K562 (cell line): Measurements from ENCODE around the gene KRTAP10-8. TPM values are rescaled to one million over a fixed set of nuclear protein-coding genes. Genes with fewer than 3 reads are reported as not detected.

Experiments
- ATAC-seq: fragments of 200-7000 bp; cut with Tn5 transposase; 3 replicates; pipeline ENCODE4 v1.9.1; 2020; ENCODE audit warnings: moderate library complexity
- BruUV-seq: library from RNA; stranded (reverse); fragments of 400-500 nt; replicated peaks from 2 replicates; lab custom pipeline; 2021; lab: Mats Ljungman, UMichigan
- CTCF ChIA-PET: fragments of 300-600 bp; formaldehyde crosslinking; extraction: SDS; loops from one replicate; lab custom pipeline; 2021; ENCODE audit warnings: low intra/inter-chr PET ratio; lab: Yijun Ruan, JAX
- POLR2A ChIA-PET: fragments of 300-600, 350-650 bp; sonication (Branson Sonifier 250); formaldehyde crosslinking; extraction: SDS; loops from one replicate; lab custom pipeline; 2021; ENCODE audit warnings: antibody characterized with exemption, inconsistent platforms; lab: Yijun Ruan, JAX
- DNase-seq, 4 experiments: peaks; one replicate each; pipeline versions ENCODE4 v3.0.0 to v3.0.0-alpha.2; 2011 to 2018; ENCODE audit warnings: low spot score in 3 of 4, mixed read lengths in 3 of 4; ENCODE audit errors: extremely low read depth in 1 of 4
- FAIRE-seq: peaks from 2 replicates; lab custom pipeline; 2011; peaks lifted over from hg19 to GRCh38; lab: Jason Lieb, UNC
- H2AFZ ChIP-seq: 2 replicates; pipeline ENCODE4 v1.6.0; 2011; ENCODE audit warnings: low read depth, low read length, control low read depth, inconsistent platforms
- H3K27ac ChIP-seq: fragments of 200-600 bp; 3 replicates; pipeline ENCODE4 v1.8.0; 2011; ENCODE audit warnings: low read depth, mild to moderate bottlenecking, control low read depth, inconsistent platforms, low read length, moderate library complexity, mixed read lengths; ENCODE audit errors: extremely low read depth
- H3K27me3 ChIP-seq, 2 experiments: fragments of 300-600 bp in 1 of 2; 2 replicates in 1 of 2; 3 replicates in 1 of 2; pipeline versions ENCODE4 v1.6.0 to v1.8.0; 2011; ENCODE audit warnings: inconsistent platforms in 2 of 2, low read length in 2 of 2, mild to moderate bottlenecking in 1 of 2, mixed read lengths in 1 of 2, moderate library complexity in 1 of 2; ENCODE audit not compliant: control insufficient read depth in 2 of 2, insufficient read depth in 2 of 2
- H3K36me3 ChIP-seq: fragments of 300-600 bp; 3 replicates; pipeline ENCODE4 v1.8.0; 2011; ENCODE audit warnings: mild to moderate bottlenecking, low read length, inconsistent platforms; ENCODE audit not compliant: control insufficient read depth, insufficient read depth
- H3K4me1 ChIP-seq, 2 experiments: fragments of 200-600 bp in 1 of 2; replicated peaks in 1 of 2; 2 replicates in 1 of 2; 3 replicates in 1 of 2; pipeline versions ENCODE4 v1.5.1 to v1.8.0; 2011; ENCODE audit warnings: inconsistent platforms in 2 of 2, low read length in 2 of 2, mild to moderate bottlenecking in 1 of 2, mixed read lengths in 1 of 2, moderate library complexity in 1 of 2; ENCODE audit not compliant: control insufficient read depth in 2 of 2, insufficient read depth in 2 of 2
- H3K4me2 ChIP-seq: 2 replicates; pipeline ENCODE4 v1.6.1; 2011; ENCODE audit warnings: low read length, control low read depth, inconsistent platforms, mixed read lengths; ENCODE audit not compliant: insufficient read depth
- H3K4me3 ChIP-seq: fragments of 200-600 bp; sonication (generic), shearing (Covaris generic); 2 replicates; pipeline ENCODE4 v1.5.1; 2016; ENCODE audit warnings: control low read depth, inconsistent platforms
- H3K79me2 ChIP-seq: fragments of 200-600 bp; 3 replicates; pipeline ENCODE4 v1.8.0; 2011; ENCODE audit warnings: low read length, inconsistent platforms; ENCODE audit not compliant: control insufficient read depth, insufficient read depth
- H3K9ac ChIP-seq, 2 experiments: 2 replicates each; pipeline versions ENCODE4 v1.6.0 to v1.6.1; 2011; ENCODE audit warnings: low read depth in 2 of 2, low read length in 2 of 2, control low read depth in 1 of 2, inconsistent platforms in 1 of 2, mild to moderate bottlenecking in 1 of 2, mixed read lengths in 1 of 2; ENCODE audit not compliant: insufficient read depth in 1 of 2
- H3K9me1 ChIP-seq: one replicate; pipeline ENCODE4 v1.6.0; 2011; ENCODE audit warnings: inconsistent platforms, mild to moderate bottlenecking, low read length, moderate library complexity; ENCODE audit not compliant: control insufficient read depth, insufficient read depth
- H3K9me3 ChIP-seq: replicated peaks from 2 replicates; pipeline ENCODE4 v1.5.1; 2011; ENCODE audit warnings: low read depth, low read length, inconsistent platforms; ENCODE audit not compliant: control insufficient read depth, insufficient read depth
- H4K20me1 ChIP-seq: replicated peaks from 2 replicates; pipeline ENCODE4 v1.6.1; 2011; ENCODE audit warnings: low read length, inconsistent platforms, mixed read lengths; ENCODE audit not compliant: control insufficient read depth, insufficient read depth
- BMI1 ChIP-seq: fragments of 150-350 bp; IDR thresholded peaks from 2 replicates; pipeline ENCODE4 v1.6.1; 2014; ENCODE audit warnings: low read length
- CBX3 ChIP-seq, 2 experiments: IDR thresholded peaks; 1 replicate in 1 of 2; 2 replicates in 1 of 2; pipeline ENCODE4 v1.6.1; 2012; ENCODE audit warnings: inconsistent platforms in 2 of 2, low read length in 2 of 2, borderline replicate concordance in 1 of 2, control low read depth in 1 of 2
- CBX5 ChIP-seq: IDR thresholded peaks from 2 replicates; pipeline ENCODE4 v1.6.1; 2014; ENCODE audit warnings: low read depth, borderline replicate concordance
- CREB3 ChIP-seq: fragments of 450-650 bp; conservative IDR thresholded peaks from 2 replicates; pipeline ENCODE4 v1.6.1; 2016; ENCODE audit warnings: missing genetic modification characterization, low read depth, mild to moderate bottlenecking, missing compliant biosample characterization, moderate library complexity
- E2F4 ChIP-seq: sonication (generic); formaldehyde crosslinking; IDR thresholded peaks from 2 replicates; pipeline ENCODE4 v1.8.0; 2022; ENCODE audit warnings: mild to moderate bottlenecking, low read depth, missing genetic modification reagents
- GATAD2B ChIP-seq: fragments of 450-650 bp; IDR thresholded peaks from 2 replicates; pipeline ENCODE4 v1.6.1; 2017; ENCODE audit warnings: mild to moderate bottlenecking, borderline replicate concordance
- HINFP ChIP-seq: fragments of 450-650 bp; conservative IDR thresholded peaks from 2 replicates; pipeline ENCODE4 v1.6.1; 2016; ENCODE audit warnings: missing genetic modification characterization, low read depth, mild to moderate bottlenecking, control low read depth, missing compliant biosample characterization
- MCM5 ChIP-seq: fragments of 450-650 bp; IDR thresholded peaks from 2 replicates; pipeline ENCODE4 v1.6.1; 2016; ENCODE audit warnings: low read depth
- NFIC ChIP-seq: fragments of 450-650 bp; IDR thresholded peaks from 2 replicates; pipeline ENCODE4 v1.6.1; 2017; ENCODE audit warnings: mild to moderate bottlenecking, inconsistent platforms
- NR3C1 ChIP-seq: sonication (generic); formaldehyde crosslinking; IDR thresholded peaks from 2 replicates; pipeline ENCODE4 v1.8.1; 2022; ENCODE audit warnings: missing genetic modification reagents
- PML ChIP-seq: IDR thresholded peaks from 2 replicates; pipeline ENCODE4 v1.6.1; 2012; ENCODE audit warnings: low read length, inconsistent platforms
- PTRF ChIP-seq: fragments of 450-650 bp; IDR thresholded peaks from 2 replicates; pipeline ENCODE4 v1.6.1; 2016; ENCODE audit warnings: mild to moderate bottlenecking, missing genetic modification characterization, missing compliant biosample characterization
- TRIM28 ChIP-seq: fragments of 450-650 bp; IDR thresholded peaks from 2 replicates; pipeline ENCODE4 v1.6.1; 2017
- ZNF212 ChIP-seq: fragments of 450-650 bp; formaldehyde crosslinking; IDR thresholded peaks from 2 replicates; pipeline ENCODE4 v1.4.0; 2020; ENCODE audit warnings: mild to moderate bottlenecking
- ZNF280A ChIP-seq: fragments of 450-650 bp; IDR thresholded peaks from 2 replicates; pipeline ENCODE4 v1.6.1; 2018; ENCODE audit warnings: mild to moderate bottlenecking, low read depth; ENCODE audit not compliant: partially characterized antibody
- ZNF512 ChIP-seq: IDR thresholded peaks from 2 replicates; pipeline ENCODE4 v1.6.1; 2016; ENCODE audit warnings: missing genetic modification characterization, missing compliant biosample characterization
- in situ Hi-C: fragments of 300-500 bp; cut with MboI; formaldehyde crosslinking; loops from 4 replicates; pipeline ENCODE4 v1.15.0; 2018; ENCODE audit warnings: inconsistent platforms, mixed read lengths
- intact Hi-C: fragments of 100-400 bp; cut with micrococcal nuclease; formaldehyde crosslinking; loops from 2 replicates; pipeline ENCODE4 v1.14.2; 2022
- polyA plus RNA-seq, 8 experiments: library from polyadenylated mRNA; depleted of rRNA in 4 of 8; stranded (reverse) in 5 of 8; unstranded in 3 of 8; fragments of >200 nt; fragmentation: Nextera tagmentation in 2 of 8; fragmentation: Illumina TruSeq in 1 of 8; extraction: Ambion mirVana in 2 of 8; extraction: Trizol in 1 of 8; gene quantifications; 2 replicates each; pipeline versions ENCODE4 v1.2.1 to v1.2.3, GENCODE V29; 2011 to 2014; ENCODE audit warnings: inconsistent platforms in 1 of 8, missing spikeins in 1 of 8
- total RNA-seq, 7 experiments: library from RNA; depleted of rRNA in 6 of 7; stranded (reverse); fragments of >200 nt in 6 of 7; fragmentation: Illumina TruSeq in 2 of 7; extraction: Trizol in 2 of 7; gene quantifications; 2 replicates each; pipeline versions ENCODE4 v1.2.1 to v1.2.3, GENCODE V29; 2011 to 2021; ENCODE audit warnings: low replicate concordance in 1 of 7

KRTAP10-8 gene
- total and polyA plus RNA-seq, 9 of the 15 experiments (the other 6 are each of a cell fraction or from before 2014, with no cell fraction given): not detected

- TF ChIP-seq CREB3 (tag): no peak
These were observed 8.0 kb downstream of the KRTAP10-8 start (continued) for GRCh38 chr21:44619886-44620285.

GRCh38 chr21:44623575-44623974 is 11.7 kb downstream of the KRTAP10-8 start:
- ATAC-seq (no peak), FAIRE-seq (no peak)
- TF ChIP-seq PTRF (tag): no peak
- TF ChIP-seq CBX3 (IDR thresholded peaks at IDR 0.05; ENCODE audit: borderline replicate concordance in 1 of 2, low read length in 2 of 2): peak in 1 of 2 experiments; percentile 86; a peak in 2 of 3 replicates
- peak; percentile 96 for TF ChIP-seq TRIM28
- TF ChIP-seq NFIC: no peak
- no peak for TF ChIP-seq HINFP (tag)
- TF ChIP-seq BMI1: no peak
- TF ChIP-seq ZNF512 (tag): 0 out of 2 replicates have a peak, but pooled peaks have one; percentile 26
- no peak for TF ChIP-seq GATAD2B
- no peak for TF ChIP-seq NR3C1 (CRISPR knock-in tag)
- no peak for TF ChIP-seq PML
- 0 out of 2 replicates have a peak, but pooled peaks have one; percentile 66 for TF ChIP-seq CBX5
- no peak for TF ChIP-seq ZNF212 (CRISPR knock-in tag)
- peak; percentile 18 for TF ChIP-seq ZNF280A
- no peak for TF ChIP-seq MCM5
- TF ChIP-seq E2F4 (CRISPR knock-in tag): no peak

More at GRCh38 chr21:44623575-44623974, 11.7 kb downstream of the KRTAP10-8 start:
- Histone ChIP-seq H3K4me2 (no peak overlapping the region), H3K36me3 (no peaks in the 10 kb centered on the region), H3K27ac (no peak overlapping the region), H3K4me3 (no peak overlapping the region), H3K4me1 (no peaks in the 10 kb centered on the region), H3K9ac (no peak overlapping the region), H2AFZ (no peak overlapping the region), H3K79me2 (no peaks in the 10 kb centered on the region), H3K9me1 (no peaks in the 10 kb centered on the region), H4K20me1 (no peaks in the 10 kb centered on the region), H3K9me3 (no peaks in the 10 kb centered on the region), H3K27me3 (peaks cover 0 to 6% of the 10 kb centered on the region in 2 experiments; a peak in 1 of 5 replicates)
- no TSS peak for BruUV-seq
- in situ Hi-C loops: no loop called here
- POLR2A ChIA-PET: interaction anchor here (0.6 kb wide), 2 partner anchors 11 to 355 kb away, joined by 3 to 5 read pairs; no protein-coding TSS in a partner anchor
- intact Hi-C loops: no loop called here
- CTCF ChIA-PET: no interaction called here
- no peak for DNase-seq
